HepG2 (cell line): Measurements from ENCODE around the gene FIBCD1. TPM values are rescaled to one million over a fixed set of nuclear protein-coding genes. Genes with fewer than 3 reads are reported as not detected.

Experiments used
- ATAC-seq: fragments of 200-7000 bp; cut with Tn5 transposase; 3 replicates; pipeline ENCODE4 v1.9.1; 2020; ENCODE audit warnings: mild to moderate bottlenecking, moderate library complexity
- BruUV-seq: library from RNA; stranded (reverse); fragments of 400-500 nt; replicated peaks from 2 replicates; lab custom pipeline; 2021; lab: Mats Ljungman, UMichigan
- CTCF ChIA-PET: fragments of 300-600 bp; formaldehyde crosslinking; extraction: SDS; loops from one replicate; lab custom pipeline; 2021; ENCODE audit warnings: low total read pairs, inconsistent platforms, low intra/inter-chr PET ratio; lab: Yijun Ruan, JAX
- POLR2A ChIA-PET: fragments of 350-600 bp; sonication (Branson Sonifier 250); formaldehyde crosslinking; loops from one replicate; lab custom pipeline; 2020; ENCODE audit warnings: antibody characterized with exemption, inconsistent platforms; lab: Yijun Ruan, JAX
- DNase-seq: peaks from one replicate; pipeline ENCODE4 v3.0.0-alpha.2; 2015; ENCODE audit warnings: low spot score
- FAIRE-seq: peaks from 3 replicates; lab custom pipeline; 2011; peaks lifted over from hg19 to GRCh38; lab: Jason Lieb, UNC
- H2AFZ ChIP-seq: one replicate; pipeline ENCODE4 v1.6.1; 2011; ENCODE audit warnings: low read length, inconsistent platforms
- H3K27ac ChIP-seq: fragments of 300-600 bp; 3 replicates; pipeline ENCODE4 v1.8.0; 2011; ENCODE audit warnings: mixed run types, mild to moderate bottlenecking, mixed read lengths, low read length, inconsistent platforms; ENCODE audit not compliant: insufficient read depth; ENCODE audit errors: extremely low read length
- H3K27me3 ChIP-seq, 2 experiments: fragments of 200-600 bp in 1 of 2; 2 replicates in 1 of 2; 3 replicates in 1 of 2; pipeline versions ENCODE4 v1.6.0 to v1.8.0; 2011; ENCODE audit warnings: low read length in 2 of 2, mild to moderate bottlenecking in 2 of 2, moderate library complexity in 2 of 2, inconsistent platforms in 1 of 2; ENCODE audit not compliant: insufficient read depth in 2 of 2, control insufficient read depth in 1 of 2
- H3K36me3 ChIP-seq, 2 experiments: fragments of 200-600 bp in 1 of 2; replicated peaks in 1 of 2; 2 replicates in 1 of 2; 3 replicates in 1 of 2; pipeline versions ENCODE4 v1.5.1 to v1.8.0; 2011; ENCODE audit warnings: low read length in 2 of 2, inconsistent platforms in 1 of 2; ENCODE audit not compliant: insufficient read depth in 2 of 2, control insufficient read depth in 1 of 2
- H3K4me1 ChIP-seq: 2 replicates; pipeline ENCODE4 v1.5.1; 2012; ENCODE audit warnings: low read length, inconsistent platforms; ENCODE audit not compliant: insufficient read depth
- H3K4me2 ChIP-seq: 2 replicates; pipeline ENCODE4 v1.6.0; 2011; ENCODE audit warnings: low read depth, low read length, inconsistent platforms
- H3K4me3 ChIP-seq, 3 experiments: fragments of 200-600 bp in 1 of 3; sonication (generic), shearing (Covaris generic) in 1 of 3; replicated peaks in 1 of 3; 2 replicates each; pipeline ENCODE4 v1.5.1; 2011 to 2016; ENCODE audit warnings: low read length in 3 of 3, inconsistent platforms in 2 of 3, low read depth in 2 of 3, mild to moderate bottlenecking in 2 of 3, control low read depth in 1 of 3, mixed read lengths in 1 of 3; ENCODE audit not compliant: insufficient read depth in 1 of 3
- H3K79me2 ChIP-seq: one replicate; pipeline ENCODE4 v1.6.1; 2011; ENCODE audit warnings: low read length, inconsistent platforms; ENCODE audit not compliant: insufficient read depth
- H3K9ac ChIP-seq: 2 replicates; pipeline ENCODE4 v1.6.0; 2011; ENCODE audit warnings: mild to moderate bottlenecking, low read depth, low read length, inconsistent platforms; ENCODE audit not compliant: insufficient read depth
- H3K9me3 ChIP-seq: 2 replicates; pipeline ENCODE4 v1.5.1; 2012; ENCODE audit warnings: mild to moderate bottlenecking, low read length
- H4K20me1 ChIP-seq: 2 replicates; pipeline ENCODE4 v1.6.0; 2011; ENCODE audit warnings: inconsistent platforms, mild to moderate bottlenecking, low read length, moderate library complexity; ENCODE audit not compliant: insufficient read depth
- SRSF1 ChIP-seq: fragments of 200-400 bp; formaldehyde crosslinking; optimal IDR thresholded peaks from 2 replicates; pipeline ENCODE3; 2017; ENCODE audit warnings: mild to moderate bottlenecking, low read depth, low read length, moderate library complexity
- SSRP1 ChIP-seq: IDR thresholded peaks from 2 replicates; pipeline ENCODE4 v1.6.1; 2016; ENCODE audit warnings: control low read depth
- TRIM24 ChIP-seq: sonication (generic); formaldehyde crosslinking; IDR thresholded peaks from 2 replicates; pipeline ENCODE4 v1.8.0; 2022; ENCODE audit warnings: mild to moderate bottlenecking, missing genetic modification reagents
- ZFAT ChIP-seq: sonication (generic); formaldehyde crosslinking; conservative IDR thresholded peaks from 2 replicates; pipeline ENCODE4 v1.8.1; 2023; ENCODE audit warnings: missing genetic modification reagents, inconsistent platforms
- ZNF12 ChIP-seq: sonication (generic); formaldehyde crosslinking; IDR thresholded peaks from 2 replicates; pipeline ENCODE4 v1.5.0; 2020; ENCODE audit warnings: missing genetic modification reagents
- ZNF230 ChIP-seq: sonication (generic); formaldehyde crosslinking; IDR thresholded peaks from 2 replicates; pipeline ENCODE4 v1.4.0; 2020; ENCODE audit warnings: mild to moderate bottlenecking, missing genetic modification reagents
- ZNF496 ChIP-seq: sonication (generic); formaldehyde crosslinking; IDR thresholded peaks from 2 replicates; pipeline ENCODE4 v1.8.1; 2023; ENCODE audit warnings: mild to moderate bottlenecking, moderate library complexity, missing genetic modification reagents; ENCODE audit not compliant: insufficient replicate concordance
- ZNF773 ChIP-seq: sonication (generic); formaldehyde crosslinking; IDR thresholded peaks from 2 replicates; pipeline ENCODE4 v1.4.0; 2020; ENCODE audit warnings: missing genetic modification reagents, borderline replicate concordance
- ZSCAN22 ChIP-seq: sonication (generic); formaldehyde crosslinking; IDR thresholded peaks from 2 replicates; pipeline ENCODE4 v1.4.0; 2020; ENCODE audit warnings: mild to moderate bottlenecking, missing genetic modification reagents
- WGBS: methylation state at CpG from one replicate; pipeline ENCODE4 v1.1.6; 2017; ENCODE audit warnings: low lambda C conversion rate; 5-methylcytosine and 5-hydroxymethylcytosine counted together
- in situ Hi-C: cut with HindIII; loops from 2 replicates; pipeline ENCODE4 v1.10.0; 2017; ENCODE audit warnings: low pct_unique_long_range_greater_than_20kb; ENCODE audit not compliant: extremely low pct_ligation_motif_present
- intact Hi-C: fragments of 100-400 bp; cut with micrococcal nuclease; formaldehyde crosslinking; loops from one replicate; pipeline ENCODE4 v1.10.0; 2022; ENCODE audit not compliant: unreplicated experiment
- polyA plus RNA-seq, 8 experiments: library from polyadenylated mRNA; depleted of rRNA in 3 of 8; stranded (reverse) in 7 of 8; unstranded in 1 of 8; fragments of >200 nt; fragmentation: Illumina TruSeq in 4 of 8; extraction: Trizol in 4 of 8; gene quantifications; 2 replicates each; pipeline versions ENCODE4 v1.2.1 to v1.2.3, GENCODE V29; 2011 to 2016; ENCODE audit warnings: low read depth in 4 of 8, missing spikeins in 1 of 8, mixed read lengths in 1 of 8; ENCODE audit not compliant: insufficient read depth in 1 of 8
- total RNA-seq, 5 experiments: library from RNA; depleted of rRNA; stranded (reverse); fragments of >200 nt; fragmentation: Illumina TruSeq; extraction: Trizol; gene quantifications; 2 replicates each; pipeline ENCODE4 v1.2.3, GENCODE V29; 2016; ENCODE audit warnings: low read depth in 1 of 5
- TF ChIP-seq, protein P1 (sequence below): sonication (generic); formaldehyde crosslinking; IDR thresholded peaks from 2 replicates; pipeline ENCODE4 v1.8.0; 2022; ENCODE audit warnings: missing genetic modification reagents, low read depth, mild to moderate bottlenecking, borderline replicate concordance
- TF ChIP-seq, protein P2 (sequence below): fragments of 450-650 bp; IDR thresholded peaks from 2 replicates; pipeline ENCODE4 v1.6.1; 2017; ENCODE audit warnings: mild to moderate bottlenecking
- TF ChIP-seq, protein P3 (sequence below): sonication (generic); formaldehyde crosslinking; IDR thresholded peaks from 2 replicates; pipeline ENCODE4 v1.4.0; 2020; ENCODE audit warnings: missing genetic modification reagents, borderline replicate concordance

FIBCD1 gene
- total and polyA plus RNA-seq, 2 of the 13 experiments (the other 11 are each of a cell fraction or from before 2014, with no cell fraction given): 0.55 to 0.89 TPM

DNA sequence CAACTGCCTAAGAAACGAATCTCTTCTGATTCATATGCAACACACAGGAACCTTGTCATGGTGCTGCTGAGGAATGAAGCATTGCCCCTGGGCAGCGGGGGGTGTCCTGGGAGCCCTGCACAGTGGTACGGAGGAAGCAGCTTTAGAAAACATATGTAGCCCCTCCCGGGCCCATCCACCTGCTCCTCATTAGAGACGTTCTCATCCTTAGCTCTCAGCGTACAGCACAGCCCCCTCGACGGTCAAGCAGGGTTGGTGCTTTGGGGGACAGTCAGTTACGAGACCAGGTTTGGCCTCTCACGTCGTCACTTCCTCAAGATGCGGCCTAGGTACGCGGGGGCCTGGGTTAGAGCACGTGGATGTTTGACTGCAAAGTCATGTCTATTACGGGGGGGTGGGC lies 41.5 kb upstream of the FIBCD1 start:
- Histone ChIP-seq H3K9ac (no peak overlapping the region), H3K4me3 (no peak overlapping the region), H3K9me3 (no peaks in the 10 kb centered on the region), H3K4me2 (no peak overlapping the region), H3K4me1 (no peaks in the 10 kb centered on the region), H4K20me1 (no peaks in the 10 kb centered on the region), H3K27ac (no peak overlapping the region), H3K36me3 (no peaks in the 10 kb centered on the region), H3K79me2 (no peaks in the 10 kb centered on the region), H3K27me3 (peaks cover 13 to 85% of the 10 kb centered on the region in 2 experiments), H2AFZ (no peak overlapping the region)
- no TSS peak for BruUV-seq
- no peak for ATAC-seq
- no peak for FAIRE-seq
- ChIA-PET POLR2A (no interaction called here), CTCF (no interaction called here)
- intact Hi-C loops (no loop called here), in situ Hi-C loops (no loop called here)
- no peak for DNase-seq
- no peak for TF ChIP-seq ZNF496 (CRISPR knock-in tag)
- TF ChIP-seq, protein P1, sequence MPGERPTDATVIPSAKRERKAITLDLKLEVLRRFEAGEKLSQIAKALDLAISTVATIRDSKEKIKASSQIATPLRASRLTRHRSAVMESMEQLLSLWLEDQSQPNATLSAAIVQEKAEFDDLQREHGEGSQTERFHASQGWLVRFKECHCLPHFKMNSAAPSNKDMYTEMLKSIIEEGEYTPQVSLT (CRISPR knock-in tag): no peak
- TF ChIP-seq, protein P2, sequence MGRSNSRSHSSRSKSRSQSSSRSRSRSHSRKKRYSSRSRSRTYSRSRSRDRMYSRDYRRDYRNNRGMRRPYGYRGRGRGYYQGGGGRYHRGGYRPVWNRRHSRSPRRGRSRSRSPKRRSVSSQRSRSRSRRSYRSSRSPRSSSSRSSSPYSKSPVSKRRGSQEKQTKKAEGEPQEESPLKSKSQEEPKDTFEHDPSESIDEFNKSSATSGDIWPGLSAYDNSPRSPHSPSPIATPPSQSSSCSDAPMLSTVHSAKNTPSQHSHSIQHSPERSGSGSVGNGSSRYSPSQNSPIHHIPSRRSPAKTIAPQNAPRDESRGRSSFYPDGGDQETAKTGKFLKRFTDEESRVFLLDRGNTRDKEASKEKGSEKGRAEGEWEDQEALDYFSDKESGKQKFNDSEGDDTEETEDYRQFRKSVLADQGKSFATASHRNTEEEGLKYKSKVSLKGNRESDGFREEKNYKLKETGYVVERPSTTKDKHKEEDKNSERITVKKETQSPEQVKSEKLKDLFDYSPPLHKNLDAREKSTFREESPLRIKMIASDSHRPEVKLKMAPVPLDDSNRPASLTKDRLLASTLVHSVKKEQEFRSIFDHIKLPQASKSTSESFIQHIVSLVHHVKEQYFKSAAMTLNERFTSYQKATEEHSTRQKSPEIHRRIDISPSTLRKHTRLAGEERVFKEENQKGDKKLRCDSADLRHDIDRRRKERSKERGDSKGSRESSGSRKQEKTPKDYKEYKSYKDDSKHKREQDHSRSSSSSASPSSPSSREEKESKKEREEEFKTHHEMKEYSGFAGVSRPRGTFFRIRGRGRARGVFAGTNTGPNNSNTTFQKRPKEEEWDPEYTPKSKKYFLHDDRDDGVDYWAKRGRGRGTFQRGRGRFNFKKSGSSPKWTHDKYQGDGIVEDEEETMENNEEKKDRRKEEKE: no peak
- TF ChIP-seq ZNF230 (CRISPR knock-in tag): no peak
- TF ChIP-seq, protein P3, sequence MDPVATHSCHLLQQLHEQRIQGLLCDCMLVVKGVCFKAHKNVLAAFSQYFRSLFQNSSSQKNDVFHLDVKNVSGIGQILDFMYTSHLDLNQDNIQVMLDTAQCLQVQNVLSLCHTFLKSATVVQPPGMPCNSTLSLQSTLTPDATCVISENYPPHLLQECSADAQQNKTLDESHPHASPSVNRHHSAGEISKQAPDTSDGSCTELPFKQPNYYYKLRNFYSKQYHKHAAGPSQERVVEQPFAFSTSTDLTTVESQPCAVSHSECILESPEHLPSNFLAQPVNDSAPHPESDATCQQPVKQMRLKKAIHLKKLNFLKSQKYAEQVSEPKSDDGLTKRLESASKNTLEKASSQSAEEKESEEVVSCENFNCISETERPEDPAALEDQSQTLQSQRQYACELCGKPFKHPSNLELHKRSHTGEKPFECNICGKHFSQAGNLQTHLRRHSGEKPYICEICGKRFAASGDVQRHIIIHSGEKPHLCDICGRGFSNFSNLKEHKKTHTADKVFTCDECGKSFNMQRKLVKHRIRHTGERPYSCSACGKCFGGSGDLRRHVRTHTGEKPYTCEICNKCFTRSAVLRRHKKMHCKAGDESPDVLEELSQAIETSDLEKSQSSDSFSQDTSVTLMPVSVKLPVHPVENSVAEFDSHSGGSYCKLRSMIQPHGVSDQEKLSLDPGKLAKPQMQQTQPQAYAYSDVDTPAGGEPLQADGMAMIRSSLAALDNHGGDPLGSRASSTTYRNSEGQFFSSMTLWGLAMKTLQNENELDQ (CRISPR knock-in tag): no peak
- TF ChIP-seq SRSF1: no peak
- no peak for TF ChIP-seq ZSCAN22 (CRISPR knock-in tag)
- TF ChIP-seq TRIM24 (CRISPR knock-in tag): no peak
- TF ChIP-seq ZNF12: no peak
- no peak for TF ChIP-seq ZFAT (CRISPR knock-in tag)
- TF ChIP-seq ZNF773: no peak
- no peak for TF ChIP-seq SSRP1 (CRISPR knock-in tag)
- WGBS: 22% methylated on average over 9 of the region's 16 CpGs
